ENCODE measurements around the gene NUCKS1. TPM values are rescaled to one million over a fixed set of nuclear protein-coding genes. Genes with fewer than 3 reads are reported as not detected.

Gene NUCKS1
- polyA plus RNA-seq, 3 donors = 4.2 to 4.9 (median 4.2) TPM

DNA sequence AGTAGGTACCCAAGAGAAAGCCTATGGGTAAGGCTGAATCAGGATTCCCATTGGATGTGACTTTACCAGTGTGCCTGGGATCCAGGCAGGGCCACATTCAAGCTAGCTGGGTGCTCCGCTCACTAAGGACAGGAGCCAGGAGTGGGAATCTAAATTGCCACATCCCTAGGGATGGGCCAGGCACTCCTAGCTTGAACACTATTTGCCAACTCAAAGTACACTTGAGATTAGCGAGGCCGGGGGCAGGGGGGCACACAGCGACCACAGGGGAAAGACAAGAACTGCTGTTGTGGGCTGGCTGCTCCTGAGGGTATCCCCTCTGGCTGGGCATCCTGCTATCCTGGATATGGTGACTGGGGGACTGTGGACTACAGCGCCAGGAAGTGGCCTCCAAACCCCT, 74.0 kb downstream of the NUCKS1 start:
- TF ChIP-seq, protein P1, sequence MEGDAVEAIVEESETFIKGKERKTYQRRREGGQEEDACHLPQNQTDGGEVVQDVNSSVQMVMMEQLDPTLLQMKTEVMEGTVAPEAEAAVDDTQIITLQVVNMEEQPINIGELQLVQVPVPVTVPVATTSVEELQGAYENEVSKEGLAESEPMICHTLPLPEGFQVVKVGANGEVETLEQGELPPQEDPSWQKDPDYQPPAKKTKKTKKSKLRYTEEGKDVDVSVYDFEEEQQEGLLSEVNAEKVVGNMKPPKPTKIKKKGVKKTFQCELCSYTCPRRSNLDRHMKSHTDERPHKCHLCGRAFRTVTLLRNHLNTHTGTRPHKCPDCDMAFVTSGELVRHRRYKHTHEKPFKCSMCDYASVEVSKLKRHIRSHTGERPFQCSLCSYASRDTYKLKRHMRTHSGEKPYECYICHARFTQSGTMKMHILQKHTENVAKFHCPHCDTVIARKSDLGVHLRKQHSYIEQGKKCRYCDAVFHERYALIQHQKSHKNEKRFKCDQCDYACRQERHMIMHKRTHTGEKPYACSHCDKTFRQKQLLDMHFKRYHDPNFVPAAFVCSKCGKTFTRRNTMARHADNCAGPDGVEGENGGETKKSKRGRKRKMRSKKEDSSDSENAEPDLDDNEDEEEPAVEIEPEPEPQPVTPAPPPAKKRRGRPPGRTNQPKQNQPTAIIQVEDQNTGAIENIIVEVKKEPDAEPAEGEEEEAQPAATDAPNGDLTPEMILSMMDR (IDR thresholded peaks at IDR 0.05) = no peak
- intact Hi-C loops (cut with micrococcal nuclease) = no loop called here
- H3K9ac ChIP-seq (ENCODE audit: insufficient read depth, low read length, poor library complexity, severe bottlenecking) = no peak overlapping the region
- no peak overlapping the region for H3K4me3 ChIP-seq (replicated peaks in 1 of 3; ENCODE audit: low read depth in 2 of 3, low read length in 3 of 3)
- no peak for DNase-seq
- H2AFZ ChIP-seq (ENCODE audit: insufficient read depth, low read depth, low read length, poor library complexity, severe bottlenecking) = no peak overlapping the region
- H3K4me1 Mint-ChIP-seq = peaks cover 30% of the 10 kb centered on the region
- peaks cover 22 to 29% (median 22%) of the 10 kb centered on the region in 3 donors for H3K27me3 Mint-ChIP-seq (ENCODE audit: low read depth in 3 of 3)
- no peak overlapping the region for H3K27ac ChIP-seq (ENCODE audit: low read depth in 1 of 2, low read length in 2 of 2)
- H3K4me1 ChIP-seq (ENCODE audit: control insufficient read depth in 1 of 2, insufficient read depth in 2 of 2, low read length in 2 of 2) = peaks cover 19 to 30% of the 10 kb centered on the region in 2 donors
- H3K79me2 ChIP-seq (ENCODE audit: insufficient read depth, low read length) = no peaks in the 10 kb centered on the region
- no peak overlapping the region for H3K4me3 Mint-ChIP-seq
- WGBS (ENCODE audit: insufficient coverage) = 100% methylated on average over 4 of the region's 5 CpGs
- H3K9me3 ChIP-seq (replicated peaks in 1 of 2; ENCODE audit: control insufficient read depth in 1 of 2, insufficient read depth in 1 of 2, low read length in 2 of 2) = peaks cover 0 to 4% of the 10 kb centered on the region in 2 donors
- peaks cover 5 to 17% of the 10 kb centered on the region in 2 donors for H3K27me3 ChIP-seq (ENCODE audit: control insufficient read depth in 2 of 2, insufficient read depth in 2 of 2, low read length in 2 of 2)
- H3K36me3 Mint-ChIP-seq = peaks cover 0 to 4% of the 10 kb centered on the region in 2 donors
- peaks cover 0 to 6% (median 1%) of the 10 kb centered on the region in 7 donors for H3K9me3 Mint-ChIP-seq
- H4K20me1 ChIP-seq (ENCODE audit: insufficient read depth, low read length) = no peaks in the 10 kb centered on the region
- H3K36me3 ChIP-seq (replicated peaks in 1 of 2; ENCODE audit: control insufficient read depth in 1 of 2, insufficient read depth in 2 of 2, low read length in 2 of 2) = no peaks in the 10 kb centered on the region
- H3K27ac Mint-ChIP-seq = no peak overlapping the region
- no peak overlapping the region for H3K4me2 ChIP-seq (replicated peaks; ENCODE audit: extremely low read depth, low read length, poor library complexity, severe bottlenecking)

DNA sequence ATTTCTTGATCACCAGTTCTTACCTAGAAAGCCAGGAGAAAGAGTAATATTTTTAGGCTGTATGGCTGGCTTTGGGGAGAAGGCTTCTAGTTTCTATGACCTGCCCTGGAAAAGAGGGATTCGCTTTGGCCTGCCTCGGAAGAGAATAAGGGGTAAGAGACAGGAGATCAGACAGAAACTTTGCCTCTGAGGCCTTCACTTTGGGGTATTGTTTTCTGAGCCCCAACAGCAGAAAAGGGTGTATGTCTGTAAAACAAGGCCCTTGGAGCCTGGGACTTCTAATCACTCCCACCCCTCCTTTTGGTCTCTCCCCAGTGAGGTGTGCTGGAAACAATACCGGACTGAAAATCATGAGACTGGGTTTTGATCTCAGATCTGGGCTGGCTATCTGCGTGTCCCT, 74.7 kb downstream of the NUCKS1 start:
- Mint-ChIP-seq H3K9me3 (peaks cover 0 to 1% (median 0%) of the 10 kb centered on the region in 7 donors), H3K4me1 (peaks cover 24% of the 10 kb centered on the region), H3K36me3 (no peaks in the 10 kb centered on the region), H3K27ac (no peak overlapping the region), H3K4me3 (no peak overlapping the region), H3K27me3 (ENCODE audit: low read depth in 3 of 3) (peaks cover 15 to 22% (median 16%) of the 10 kb centered on the region in 3 donors)
- H3K27me3 ChIP-seq (ENCODE audit: control insufficient read depth in 2 of 2, insufficient read depth in 2 of 2, low read length in 2 of 2) = peaks cover 0 to 11% of the 10 kb centered on the region in 2 donors
- no peak overlapping the region for H3K4me2 ChIP-seq (replicated peaks; ENCODE audit: extremely low read depth, low read length, poor library complexity, severe bottlenecking)
- H3K4me1 ChIP-seq (ENCODE audit: control insufficient read depth in 1 of 2, insufficient read depth in 2 of 2, low read length in 2 of 2) = peaks cover 18 to 29% of the 10 kb centered on the region in 2 donors
- H2AFZ ChIP-seq (ENCODE audit: insufficient read depth, low read depth, low read length, poor library complexity, severe bottlenecking) = no peak overlapping the region
- WGBS (ENCODE audit: insufficient coverage) = 95% methylated on average over 4 of the region's 4 CpGs
- H3K9ac ChIP-seq (ENCODE audit: insufficient read depth, low read length, poor library complexity, severe bottlenecking) = no peak overlapping the region
- H3K9me3 ChIP-seq (replicated peaks in 1 of 2; ENCODE audit: control insufficient read depth in 1 of 2, insufficient read depth in 1 of 2, low read length in 2 of 2) = no peaks in the 10 kb centered on the region
- H3K4me3 ChIP-seq (replicated peaks in 1 of 3; ENCODE audit: low read depth in 2 of 3, low read length in 3 of 3) = no peak overlapping the region
- H3K36me3 ChIP-seq (replicated peaks in 1 of 2; ENCODE audit: control insufficient read depth in 1 of 2, insufficient read depth in 2 of 2, low read length in 2 of 2) = no peaks in the 10 kb centered on the region
- no peaks in the 10 kb centered on the region for H4K20me1 ChIP-seq (ENCODE audit: insufficient read depth, low read length)
- TF ChIP-seq, protein P1 (IDR thresholded peaks at IDR 0.05) = no peak
- H3K79me2 ChIP-seq (ENCODE audit: insufficient read depth, low read length) = no peaks in the 10 kb centered on the region
- intact Hi-C loops (cut with micrococcal nuclease) = no loop called here
- no peak for DNase-seq
- H3K27ac ChIP-seq (ENCODE audit: low read depth in 1 of 2, low read length in 2 of 2) = no peak overlapping the region
